Testis (tissue), 3 donors: ENCODE results near the gene FBXO36. TPM values are rescaled to one million over a fixed set of nuclear protein-coding genes. Genes with fewer than 3 reads are reported as not detected.
A peak's percentile ranks its signal among the peaks of the same experiment; 100 is the strongest.

ENCODE experiments used
- DNase-seq: peaks from one replicate; pipeline ENCODE4 v3.0.0-alpha.2; 2019
- H3K27ac ChIP-seq, 2 donors: fragments of 200-600 bp; sonication (generic); one replicate each; pipeline ENCODE4 v1.5.1; 2019
- H3K27me3 ChIP-seq: fragments of 200-600 bp; sonication (generic); one replicate; pipeline ENCODE4 v1.5.1; 2019
- H3K36me3 ChIP-seq: fragments of 200-600 bp; sonication (generic); one replicate; pipeline ENCODE4 v1.5.1; 2017; ENCODE audit warnings: low read depth; ENCODE audit errors: missing control alignments
- H3K4me1 ChIP-seq: fragments of 200-600 bp; sonication (generic); one replicate; pipeline ENCODE4 v1.5.1; 2019
- H3K4me3 ChIP-seq, 2 donors: fragments of 200-600 bp; sonication (generic); one replicate each; pipeline ENCODE4 v1.5.1; 2017 to 2019
- H3K9me3 ChIP-seq: fragments of 200-600 bp; sonication (generic); one replicate; pipeline ENCODE4 v1.5.1; 2017
- CTCF ChIP-seq, 3 experiments: fragments of 450-650 bp in 2 of 3; fragments of 200-600 bp in 1 of 3; sonication (generic) in 1 of 3; IDR thresholded peaks; one replicate each; pipeline ENCODE4 v1.5.1; 2016 to 2019; ENCODE audit warnings: antibody characterized with exemption in 3 of 3, mild to moderate bottlenecking in 2 of 3, moderate library complexity in 1 of 3
- POLR2A ChIP-seq: fragments of 450-650 bp; IDR thresholded peaks from one replicate; pipeline ENCODE4 v1.6.1; 2017; ENCODE audit warnings: antibody characterized with exemption, mild to moderate bottlenecking, moderate library complexity
- WGBS, 2 donors: methylation state at CpG; one replicate each; pipeline ENCODE4 v1.1.5; 2018; 5-methylcytosine and 5-hydroxymethylcytosine counted together
- intact Hi-C: fragments of 100-400 bp; cut with DNase I; formaldehyde crosslinking; loops from one replicate; pipeline ENCODE4 v1.15.1; 2023; ENCODE audit warnings: low total_unique reads
- polyA plus RNA-seq: library from polyadenylated mRNA; stranded (reverse); fragments of 350-450 nt; fragmentation: Illumina TruSeq; extraction: RNeasy Lipid Tissue Mini Kit (QIAGEN cat#74804); gene quantifications from one replicate; pipeline ENCODE4 v1.2.3, GENCODE V29; 2014; ENCODE audit warnings: low read depth, low replicate concordance; ENCODE audit not compliant: insufficient read depth
- total RNA-seq, 2 donors: library from RNA; depleted of rRNA; stranded (reverse); fragments of >200 nt; gene quantifications; one replicate each; pipeline ENCODE4 v1.2.3, GENCODE V29; 2016

The FBXO36 gene
- total and polyA plus RNA-seq, 3 donors from 2014 or later: 6.8 to 16.8 (median 7.1) TPM

- TF ChIP-seq CTCF (IDR thresholded peaks at IDR 0.05) (no peak), POLR2A (no peak)
- Histone ChIP-seq H3K36me3 (no peaks in the 10 kb centered on the region), H3K27me3 (no peaks in the 10 kb centered on the region), H3K4me1 (no peaks in the 10 kb centered on the region), H3K4me3 (no peak overlapping the region), H3K9me3 (no peaks in the 10 kb centered on the region), H3K27ac (no peak overlapping the region)
- intact Hi-C loops: no loop called here
- WGBS, 2 donors: 94 to 96% methylated on average over 3 of the region's 3 CpGs
- DNase-seq: no peak
Observed at GRCh38 chr2:229997565-229997964, 75.3 kb downstream of the FBXO36 start.

- Histone ChIP-seq H3K27ac (no peak overlapping the region), H3K4me1 (no peaks in the 10 kb centered on the region), H3K9me3 (no peaks in the 10 kb centered on the region), H3K27me3 (no peaks in the 10 kb centered on the region), H3K36me3 (no peaks in the 10 kb centered on the region), H3K4me3 (no peak overlapping the region)
- intact Hi-C loops: loop anchor here (10.0 kb wide), 1 partner anchor 155 kb away; no protein-coding TSS in a partner anchor
- no peak for DNase-seq
- WGBS, 2 donors: 91 to 93% methylated on average over 6 of the region's 6 CpGs
- TF ChIP-seq POLR2A: no peak
- TF ChIP-seq CTCF (IDR thresholded peaks at IDR 0.05): no peak
Observed at GRCh38 chr2:230000118-230000841, 78.0 kb downstream of the FBXO36 start.

GRCh38 chr2:230007931-230008707 lies 85.8 kb downstream of the FBXO36 start:
- Histone ChIP-seq H3K4me3 (no peak overlapping the region), H3K27me3 (no peaks in the 10 kb centered on the region), H3K4me1 (peaks cover 6% of the 10 kb centered on the region), H3K9me3 (no peaks in the 10 kb centered on the region), H3K36me3 (no peaks in the 10 kb centered on the region), H3K27ac (no peak overlapping the region)
- TF ChIP-seq POLR2A (no peak), CTCF (IDR thresholded peaks at IDR 0.05) (peak; percentile 56 to 91 (median 91))
- WGBS, 2 donors: 59 to 62% methylated on average over 11 to 12 of the region's 12 CpGs
- DNase-seq: peak; percentile 89
- intact Hi-C loops: loop anchor here (5.0 to 10.0 kb wide), 2 partner anchors 147 to 604 kb away; no protein-coding TSS in a partner anchor

GRCh38 chr2:230008708-230009066 lies 86.4 kb downstream of the FBXO36 start:
- Histone ChIP-seq H3K27ac (no peak overlapping the region), H3K9me3 (no peaks in the 10 kb centered on the region), H3K4me1 (peaks cover 6% of the 10 kb centered on the region), H3K4me3 (no peak overlapping the region), H3K27me3 (no peaks in the 10 kb centered on the region), H3K36me3 (no peaks in the 10 kb centered on the region)
- intact Hi-C loops: loop anchor here (5.0 to 10.0 kb wide), 2 partner anchors 146 to 604 kb away; no protein-coding TSS in a partner anchor
- DNase-seq: no peak
- WGBS, 2 donors: 94 to 100% methylated on average over 1 of the region's 1 CpG
- TF ChIP-seq CTCF (IDR thresholded peaks at IDR 0.05): no peak
- TF ChIP-seq POLR2A: no peak
